ENCODE measurements around the gene ZNF205. TPM values are rescaled to one million over a fixed set of nuclear protein-coding genes. Genes with fewer than 3 reads are reported as not detected.
"Not testable (repeated sequence)": the region's sequence is repeated elsewhere in the genome, so short reads cannot be mapped to it uniquely, and the experiment has no call there.

The ZNF205 gene
- total RNA-seq, 6 experiments from 2014 or later, result 4.0 to 8.4 (median 5.4) TPM

DNA sequence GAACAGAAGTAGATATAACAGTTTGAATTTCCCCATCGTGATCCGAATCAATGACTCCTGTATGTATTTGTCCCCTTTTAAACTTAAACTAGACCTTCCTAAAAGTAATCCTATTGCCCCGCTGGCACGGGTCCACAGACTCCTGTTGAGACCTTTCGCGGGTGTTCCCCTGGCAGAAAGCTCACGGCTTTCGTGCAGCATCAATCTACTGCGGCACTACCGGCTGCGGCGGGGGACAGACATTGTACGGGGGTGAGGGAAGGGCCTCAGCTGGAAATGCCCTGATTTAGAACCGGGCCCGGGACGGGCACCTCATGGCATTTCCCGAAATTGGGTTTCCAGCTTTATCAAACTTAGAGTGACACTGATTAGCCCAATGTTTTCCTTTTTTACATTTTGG is 32.4 kb upstream of the ZNF205 start:
- TF ChIP-seq, protein P1, sequence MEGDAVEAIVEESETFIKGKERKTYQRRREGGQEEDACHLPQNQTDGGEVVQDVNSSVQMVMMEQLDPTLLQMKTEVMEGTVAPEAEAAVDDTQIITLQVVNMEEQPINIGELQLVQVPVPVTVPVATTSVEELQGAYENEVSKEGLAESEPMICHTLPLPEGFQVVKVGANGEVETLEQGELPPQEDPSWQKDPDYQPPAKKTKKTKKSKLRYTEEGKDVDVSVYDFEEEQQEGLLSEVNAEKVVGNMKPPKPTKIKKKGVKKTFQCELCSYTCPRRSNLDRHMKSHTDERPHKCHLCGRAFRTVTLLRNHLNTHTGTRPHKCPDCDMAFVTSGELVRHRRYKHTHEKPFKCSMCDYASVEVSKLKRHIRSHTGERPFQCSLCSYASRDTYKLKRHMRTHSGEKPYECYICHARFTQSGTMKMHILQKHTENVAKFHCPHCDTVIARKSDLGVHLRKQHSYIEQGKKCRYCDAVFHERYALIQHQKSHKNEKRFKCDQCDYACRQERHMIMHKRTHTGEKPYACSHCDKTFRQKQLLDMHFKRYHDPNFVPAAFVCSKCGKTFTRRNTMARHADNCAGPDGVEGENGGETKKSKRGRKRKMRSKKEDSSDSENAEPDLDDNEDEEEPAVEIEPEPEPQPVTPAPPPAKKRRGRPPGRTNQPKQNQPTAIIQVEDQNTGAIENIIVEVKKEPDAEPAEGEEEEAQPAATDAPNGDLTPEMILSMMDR (IDR thresholded peaks at IDR 0.05), result no peak
- peak in 1 of 3 donors; percentile 37 for DNase-seq
- WGBS (ENCODE audit: insufficient coverage, low coverage, low lambda C conversion rate, missing lambda C conversion rate), result 83% methylated on average over 16 of the region's 17 CpGs
- Histone ChIP-seq H3K36me3 (no peaks in the 10 kb centered on the region), H3K4me1 (no peaks in the 10 kb centered on the region), H3K9me3 (no peaks in the 10 kb centered on the region), H3K27me3 (no peaks in the 10 kb centered on the region), H3K27ac (no peak overlapping the region), H3K4me3 (no peak overlapping the region)
- intact Hi-C loops (cut with DNase I), result no loop called here
- ATAC-seq, result no peak

DNA sequence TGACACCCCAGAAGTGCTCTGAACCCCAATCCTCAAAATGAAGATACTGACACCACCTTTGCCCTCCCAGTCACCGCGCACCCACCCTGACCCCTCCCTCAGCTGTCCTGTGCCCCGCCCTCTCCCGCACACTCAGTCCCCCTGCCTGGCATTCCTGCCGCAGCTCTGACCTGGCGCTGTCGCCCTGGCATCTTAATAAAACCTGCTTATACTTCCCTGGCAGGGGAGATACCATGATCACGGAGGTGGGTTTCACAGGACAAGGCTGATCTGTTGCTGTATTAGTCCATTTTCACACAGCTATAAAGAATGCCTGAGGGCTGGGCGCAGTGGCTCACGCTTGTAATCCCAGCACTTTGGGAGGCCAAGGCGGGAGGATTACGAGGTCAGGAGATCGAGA is 30.4 kb upstream of the ZNF205 start:
- H3K27ac ChIP-seq; H3K9me3 ChIP-seq; H3K4me1 ChIP-seq; ATAC-seq; H3K36me3 ChIP-seq; intact Hi-C loops (cut with DNase I); H3K4me3 ChIP-seq; H3K27me3 ChIP-seq: not testable (repeated sequence)
- WGBS (ENCODE audit: insufficient coverage, low coverage, low lambda C conversion rate, missing lambda C conversion rate), result 91% methylated on average over 8 of the region's 13 CpGs
- DNase-seq, result peak in 1 of 3 donors; percentile 27

DNA sequence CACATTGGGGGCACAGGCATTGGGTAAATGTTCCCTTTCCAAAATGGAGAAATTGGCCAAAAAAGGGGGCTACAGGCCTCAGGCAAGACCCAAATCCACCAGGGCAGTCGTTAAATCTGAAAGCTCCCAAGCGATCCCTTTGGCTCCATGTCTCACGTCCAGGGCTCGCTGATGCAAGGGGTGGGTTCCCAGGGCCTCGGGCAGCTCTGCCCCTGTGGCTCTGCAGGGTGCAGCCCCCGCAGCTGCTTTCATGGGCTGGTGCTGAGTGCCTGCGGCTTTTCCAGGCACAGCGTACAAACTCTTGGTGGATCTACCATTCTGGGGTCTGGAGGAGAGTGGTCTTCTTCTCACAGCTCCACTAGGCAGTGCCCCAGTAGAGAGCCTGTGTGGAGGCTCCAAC is 29.0 kb upstream of the ZNF205 start:
- H3K27ac ChIP-seq; H3K4me3 ChIP-seq; H3K27me3 ChIP-seq; H3K36me3 ChIP-seq; H3K4me1 ChIP-seq; intact Hi-C loops (cut with DNase I); ATAC-seq; H3K9me3 ChIP-seq: not testable (repeated sequence)
- peak in 1 of 3 donors; percentile 16 for DNase-seq
- WGBS (ENCODE audit: insufficient coverage, low coverage, low lambda C conversion rate, missing lambda C conversion rate), result no CpG with 5 or more reads among the region's 8 CpGs

DNA sequence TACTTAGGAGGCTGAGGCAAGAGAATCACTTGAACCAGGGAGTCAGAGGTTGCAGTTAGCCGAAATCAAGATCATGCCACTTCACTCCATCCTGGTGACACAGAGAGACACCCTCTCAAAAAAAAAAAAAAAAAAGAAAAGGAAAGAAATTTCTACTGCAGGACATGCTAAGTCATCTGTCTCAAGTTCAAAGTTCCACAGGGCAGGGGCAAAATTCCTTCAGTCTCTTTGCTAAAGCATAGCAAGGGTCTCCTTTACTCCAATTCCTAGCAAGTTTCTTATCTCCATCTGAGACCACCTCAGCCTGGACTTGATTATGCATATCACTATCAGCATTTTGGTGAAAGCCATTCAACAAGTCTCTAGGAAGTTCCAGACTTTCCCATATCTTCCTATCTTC is 27.9 kb upstream of the ZNF205 start:
- 71% methylated on average over 1 of the region's 1 CpG for WGBS (ENCODE audit: insufficient coverage, low coverage, low lambda C conversion rate, missing lambda C conversion rate)
- Histone ChIP-seq H3K4me1 (no peaks in the 10 kb centered on the region), H3K36me3 (no peaks in the 10 kb centered on the region), H3K27ac (no peak overlapping the region), H3K4me3 (no peak overlapping the region), H3K9me3 (no peaks in the 10 kb centered on the region), H3K27me3 (no peaks in the 10 kb centered on the region)
- no peak for DNase-seq
- no peak for ATAC-seq
- intact Hi-C loops (cut with DNase I), result no loop called here
- no peak for TF ChIP-seq POLR2A (IDR thresholded peaks at IDR 0.05)
- TF ChIP-seq, protein P1 (IDR thresholded peaks at IDR 0.05), result no peak

DNA sequence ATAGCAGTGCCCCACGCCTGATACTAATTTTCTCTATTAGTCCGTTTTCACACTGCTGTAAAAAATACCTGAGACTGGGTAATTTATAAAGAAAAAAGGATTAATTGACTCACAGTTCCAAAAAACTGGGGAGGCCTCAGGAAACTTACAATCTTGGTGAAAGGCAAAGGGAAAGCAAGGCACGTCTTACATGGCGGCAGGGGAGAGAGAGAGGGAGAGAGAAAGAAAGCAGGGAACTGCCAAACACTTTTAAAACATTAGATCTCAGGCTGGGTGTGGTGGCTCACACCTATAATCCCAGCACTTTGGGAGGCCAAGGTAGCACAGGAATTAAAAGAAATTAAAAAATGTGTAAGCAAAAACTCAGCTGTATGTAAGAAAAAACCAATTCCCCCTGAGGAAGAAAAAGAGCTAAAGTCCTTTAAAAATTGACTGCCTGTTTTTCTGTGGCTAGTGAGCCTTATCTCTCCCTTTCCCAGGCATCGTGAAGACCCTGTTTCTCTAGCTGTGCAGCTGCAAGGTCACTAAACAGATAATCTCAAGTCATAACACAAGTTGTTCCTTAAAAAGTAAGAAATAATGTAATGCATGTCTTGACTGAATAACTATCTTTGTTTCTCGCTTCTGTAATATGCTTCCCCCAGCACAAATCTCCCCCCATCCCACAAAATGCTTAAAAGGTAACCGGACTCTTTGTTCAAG is 27.3 kb upstream of the ZNF205 start:
- H3K9me3 ChIP-seq, result no peaks in the 10 kb centered on the region
- intact Hi-C loops (cut with DNase I), result no loop called here
- no peak for TF ChIP-seq POLR2A (IDR thresholded peaks at IDR 0.05)
- TF ChIP-seq, protein P1 (IDR thresholded peaks at IDR 0.05), result no peak
- no peaks in the 10 kb centered on the region for H3K36me3 ChIP-seq
- H3K4me1 ChIP-seq, result no peaks in the 10 kb centered on the region
- 73% methylated on average over 7 of the region's 7 CpGs for WGBS (ENCODE audit: insufficient coverage, low coverage, low lambda C conversion rate, missing lambda C conversion rate)
- ATAC-seq (no peak), DNase-seq (no peak)
- H3K4me3 ChIP-seq, result no peak overlapping the region
- H3K27ac ChIP-seq, result peak overlapping the region in 1 of 3 donors; percentile 43
- no peaks in the 10 kb centered on the region for H3K27me3 ChIP-seq

Measured in right lobe of liver (tissue), 6 donors.